Activated naive CD4-positive, alpha-beta T cell treated with anti-CD3 and anti-CD28 coated beads, Interleukin-2, amount 50 U/mL, for 72 hours (primary cell): ENCODE measurements around the gene SPTSSA. TPM values are rescaled to one million over a fixed set of nuclear protein-coding genes. Genes with fewer than 3 reads are reported as not detected.
A peak's percentile ranks its signal among the peaks of the same experiment; 100 is the strongest.
"Not testable (repeated sequence)": the region's sequence is repeated elsewhere in the genome, so short reads cannot be mapped to it uniquely, and the experiment has no call there.

ENCODE experiments used
- ATAC-seq, 2 donors: fragments of 150-1000 bp; cut with Tn5 transposase; 2 replicates each; pipeline ENCODE4 v1.10.0; 2021; ENCODE audit warnings: mild to moderate bottlenecking in 2 of 2, moderate library complexity in 2 of 2
- DNase-seq, 2 donors: peaks; one replicate each; pipeline ENCODE4 v3.0.0; 2021 to 2022; ENCODE audit warnings: low spot score in 2 of 2
- H3K27ac Mint-ChIP-seq, 2 donors: one replicate each; pipeline ENCODE4 v1.8.0; 2022; ENCODE audit warnings: mild to moderate bottlenecking in 2 of 2, mixed read lengths in 2 of 2
- H3K36me3 Mint-ChIP-seq, 2 donors: one replicate each; pipeline ENCODE4 v1.8.0; 2022; ENCODE audit warnings: mixed read lengths in 2 of 2
- H3K9me3 Mint-ChIP-seq, 2 donors: one replicate each; pipeline ENCODE4 v1.8.0; 2022; ENCODE audit warnings: mixed read lengths in 2 of 2
- total RNA-seq, 2 donors: library from RNA; stranded (reverse); gene quantifications; one replicate each; pipeline ENCODE4 v1.2.3, GENCODE V29; 2022

The SPTSSA gene
- total RNA-seq: 10 to 100 TPM; 10.7 to 11.5 TPM

- peak within 1 kb of the TSS; percentile 85 to 86 for H3K27ac Mint-ChIP-seq
- H3K36me3 Mint-ChIP-seq: peaks cover 6% of the 10 kb centered on the region in 2 donors
- ATAC-seq (peak; percentile 94 to 97), DNase-seq (peak; percentile 90)
- no peaks in the 10 kb centered on the region for H3K9me3 Mint-ChIP-seq
These were observed at the start of gene SPTSSA for GRCh38 chr14:34462132-34462893. TSS of gene SPTSSA (minus strand) at chr14:34462240. CDS start at chr14:34462207, 33 bp downstream.

GRCh38 chr14:34507884-34508283 lies 45.8 kb upstream of the SPTSSA start:
- Mint-ChIP-seq H3K27ac (no peak overlapping the region), H3K36me3 (no peaks in the 10 kb centered on the region), H3K9me3 (no peaks in the 10 kb centered on the region)
- DNase-seq: no peak
- ATAC-seq: no peak

GRCh38 chr14:34507459-34507858 lies 45.4 kb upstream of the SPTSSA start:
- Mint-ChIP-seq H3K27ac (no peak overlapping the region), H3K9me3 (no peaks in the 10 kb centered on the region)
- no peak for DNase-seq

GRCh38 chr14:34505124-34505491 lies 43.1 kb upstream of the SPTSSA start:
- H3K36me3 Mint-ChIP-seq, H3K9me3 Mint-ChIP-seq, DNase-seq, ATAC-seq: not testable (repeated sequence)
- H3K27ac Mint-ChIP-seq: peak overlapping the region in 1 of 2 donors; percentile 36

More at GRCh38 chr14:34507459-34507858, 45.4 kb upstream of the SPTSSA start:
- no peak for ATAC-seq
- no peaks in the 10 kb centered on the region for H3K36me3 Mint-ChIP-seq

- not testable (repeated sequence) for ATAC-seq, H3K36me3 Mint-ChIP-seq, DNase-seq, H3K9me3 Mint-ChIP-seq, H3K27ac Mint-ChIP-seq
These were observed 42.0 kb upstream of the SPTSSA start for GRCh38 chr14:34504027-34504426.

- DNase-seq: no peak
- H3K9me3 Mint-ChIP-seq: no peaks in the 10 kb centered on the region
- H3K36me3 Mint-ChIP-seq: no peaks in the 10 kb centered on the region
- H3K27ac Mint-ChIP-seq: peak overlapping the region in 1 of 2 donors; percentile 2
- no peak for ATAC-seq
These were observed 40.6 kb upstream of the SPTSSA start for GRCh38 chr14:34502545-34503225.

- Mint-ChIP-seq H3K9me3 (no peaks in the 10 kb centered on the region), H3K27ac (no peak overlapping the region), H3K36me3 (no peaks in the 10 kb centered on the region)
- no peak for DNase-seq
- no peak for ATAC-seq
These were observed 40.0 kb upstream of the SPTSSA start for GRCh38 chr14:34502001-34502400.

- ATAC-seq: no peak
- Mint-ChIP-seq H3K36me3 (no peaks in the 10 kb centered on the region), H3K27ac (no peak overlapping the region), H3K9me3 (no peaks in the 10 kb centered on the region)
- no peak for DNase-seq
These were observed 39.1 kb upstream of the SPTSSA start for GRCh38 chr14:34501004-34501580.

GRCh38 chr14:34498684-34499412 lies 36.8 kb upstream of the SPTSSA start:
- Mint-ChIP-seq H3K9me3 (no peaks in the 10 kb centered on the region), H3K36me3 (no peaks in the 10 kb centered on the region), H3K27ac (no peak overlapping the region)
- DNase-seq: peak in 1 of 2 donors; percentile 3
- ATAC-seq: peak in 1 of 2 donors; percentile 49

GRCh38 chr14:34496679-34497513 lies 34.9 kb upstream of the SPTSSA start:
- ATAC-seq: no peak
- H3K36me3 Mint-ChIP-seq: no peaks in the 10 kb centered on the region
- no peak overlapping the region for H3K27ac Mint-ChIP-seq
- no peaks in the 10 kb centered on the region for H3K9me3 Mint-ChIP-seq
- no peak for DNase-seq

- Mint-ChIP-seq H3K36me3 (no peaks in the 10 kb centered on the region), H3K9me3 (no peaks in the 10 kb centered on the region), H3K27ac (no peak overlapping the region)
- DNase-seq (no peak), ATAC-seq (no peak)
These were observed 34.1 kb upstream of the SPTSSA start for GRCh38 chr14:34496007-34496678.

- H3K9me3 Mint-ChIP-seq: peaks cover 0 to 5% of the 10 kb centered on the region in 2 donors
- DNase-seq (no peak), ATAC-seq (no peak)
- peaks cover 0 to 5% of the 10 kb centered on the region in 2 donors for H3K36me3 Mint-ChIP-seq
- no peak overlapping the region for H3K27ac Mint-ChIP-seq
These were observed 27.3 kb upstream of the SPTSSA start for GRCh38 chr14:34489324-34489723.

GRCh38 chr14:34488528-34488927 lies 26.5 kb upstream of the SPTSSA start:
- Mint-ChIP-seq H3K36me3 (peaks cover 0 to 5% of the 10 kb centered on the region in 2 donors), H3K27ac (no peak overlapping the region), H3K9me3 (peaks cover 0 to 5% of the 10 kb centered on the region in 2 donors)
- DNase-seq (no peak), ATAC-seq (no peak)

- no peak overlapping the region for H3K27ac Mint-ChIP-seq
These were observed 22.7 kb upstream of the SPTSSA start for GRCh38 chr14:34484726-34485125.

GRCh38 chr14:34482463-34482862 lies 20.4 kb upstream of the SPTSSA start:
- Mint-ChIP-seq H3K9me3 (peaks cover 0 to 5% of the 10 kb centered on the region in 2 donors), H3K27ac (no peak overlapping the region), H3K36me3 (peaks cover 0 to 5% of the 10 kb centered on the region in 2 donors)
- ATAC-seq (no peak), DNase-seq (no peak)

More at GRCh38 chr14:34484726-34485125, 22.7 kb upstream of the SPTSSA start:
- H3K36me3 Mint-ChIP-seq: peaks cover 0 to 5% of the 10 kb centered on the region in 2 donors
- ATAC-seq: no peak
- no peak for DNase-seq
- H3K9me3 Mint-ChIP-seq: peaks cover 0 to 5% of the 10 kb centered on the region in 2 donors
